Psoas muscle (tissue), 8 donors: ENCODE results near the gene ADAD2. TPM values are rescaled to one million over a fixed set of nuclear protein-coding genes. Genes with fewer than 3 reads are reported as not detected.

ENCODE experiments used
- ATAC-seq, 4 donors: fragments of 200-7000 bp; cut with Tn5 transposase; one replicate each; pipeline ENCODE4 v1.9.1; 2020; ENCODE audit warnings: moderate library complexity in 3 of 4, mild to moderate bottlenecking in 2 of 4
- DNase-seq, 2 donors: peaks; one replicate each; pipeline ENCODE4 v3.0.0-alpha.2; 2020
- H3K27ac ChIP-seq: fragments of 200-600 bp; one replicate; pipeline ENCODE4 v1.8.0; 2022
- H3K27me3 ChIP-seq, 3 donors: fragments of 200-600 bp in 1 of 3; one replicate each; pipeline versions ENCODE4 v1.6.1 to v1.8.0; 2013 to 2022; ENCODE audit warnings: low read length in 2 of 3, mild to moderate bottlenecking in 2 of 3, moderate library complexity in 1 of 3; ENCODE audit not compliant: insufficient read depth in 3 of 3
- H3K36me3 ChIP-seq, 2 donors: fragments of 200-600 bp in 1 of 2; one replicate each; pipeline versions ENCODE4 v1.6.1 to v1.8.0; 2013 to 2022; ENCODE audit warnings: low read depth in 1 of 2, mild to moderate bottlenecking in 1 of 2, moderate library complexity in 1 of 2; ENCODE audit not compliant: insufficient read depth in 1 of 2
- H3K4me1 ChIP-seq: fragments of 200-600 bp; one replicate; pipeline ENCODE4 v1.8.0; 2022
- H3K4me3 ChIP-seq: fragments of 200-600 bp; one replicate; pipeline ENCODE4 v1.8.0; 2022; ENCODE audit warnings: mild to moderate bottlenecking
- H3K9me3 ChIP-seq: fragments of 200-600 bp; one replicate; pipeline ENCODE4 v1.8.0; 2022
- WGBS, 3 donors: extraction: QIAGEN DNeasy Blood & Tissue Kit; methylation state at CpG; one replicate each; pipeline versions ENCODE4 v1.1.6 to v1.1.7; 2013; 5-methylcytosine and 5-hydroxymethylcytosine counted together
- intact Hi-C, 2 donors: fragments of 100-400 bp; cut with DNase I; formaldehyde crosslinking; loops; one replicate each; pipeline versions ENCODE4 v1.11.0 to v1.14.2; 2022
- polyA plus RNA-seq, 3 donors: library from polyadenylated mRNA; stranded (reverse); fragments of 200-250 nt; gene quantifications; one replicate each; pipeline ENCODE4 v1.2.3, GENCODE V29; 2013
- total RNA-seq, 4 donors: library from RNA; stranded (reverse); fragmentation: NEBNext Ultra II Directional in 2 of 4; extraction: Animal tissue kit (Norgen Biotek cat#: 25700) in 2 of 4; gene quantifications; one replicate each; pipeline versions ENCODE4 v1.2.1 to v1.2.4, GENCODE V29; 2021 to 2023
- TF ChIP-seq, protein P1 (sequence below): fragments of 200-600 bp; IDR thresholded peaks from one replicate; pipeline ENCODE4 v1.8.0; 2022; ENCODE audit warnings: antibody characterized with exemption
- donor health status: healthy with polysubstance abuse.
- donor health status: DM: no; HTN: no; CAD: no; lungs with moderate emphysema.
- donor health status: Bipolar disorder and iron deficiency.
- donor health status: healthy.
- donor health status: DM: yes; HTN: yes; CAD: no.
- donor health status: DM: no; HTN: no; CAD: no.
- donor health status: DM: no; HTN: no; CAD: no.
- donor health status: DM: yes; HTN: yes; CAD: no.

ADAD2 gene
- total and polyA plus RNA-seq, 7 donors, result 0.17 to 0.69 (median 0.18) TPM; not detected in 4

DNA sequence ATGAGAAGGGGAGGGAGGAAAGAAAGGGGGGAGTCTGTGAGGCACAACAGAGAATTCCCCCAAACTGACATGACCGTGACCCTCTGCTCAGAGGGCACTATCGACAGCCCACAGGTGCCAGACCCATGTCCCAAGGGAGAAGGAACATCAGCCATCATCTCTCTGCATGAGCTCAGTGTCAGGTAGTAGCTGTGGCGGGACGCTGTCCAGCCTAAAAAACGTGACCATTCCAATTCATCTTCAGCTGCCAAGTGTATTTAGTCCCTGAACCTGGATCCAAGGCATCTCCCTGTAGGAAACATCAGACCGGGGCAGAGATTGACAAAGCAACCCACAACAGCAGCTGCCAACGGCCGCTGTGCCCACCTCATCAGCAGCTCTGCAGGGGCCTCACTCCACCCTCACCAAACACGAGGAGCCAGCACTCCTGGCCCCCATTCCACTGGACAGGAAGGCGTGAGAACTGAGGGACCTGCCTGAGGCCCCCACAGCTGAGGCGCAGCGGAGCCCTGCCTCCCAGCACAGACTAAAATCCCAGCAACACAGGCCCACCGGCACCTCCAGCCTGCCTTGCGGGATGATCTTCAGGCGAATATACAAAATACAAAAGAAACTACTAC lies 12.7 kb upstream of the ADAD2 start:
- TF ChIP-seq, protein P1, sequence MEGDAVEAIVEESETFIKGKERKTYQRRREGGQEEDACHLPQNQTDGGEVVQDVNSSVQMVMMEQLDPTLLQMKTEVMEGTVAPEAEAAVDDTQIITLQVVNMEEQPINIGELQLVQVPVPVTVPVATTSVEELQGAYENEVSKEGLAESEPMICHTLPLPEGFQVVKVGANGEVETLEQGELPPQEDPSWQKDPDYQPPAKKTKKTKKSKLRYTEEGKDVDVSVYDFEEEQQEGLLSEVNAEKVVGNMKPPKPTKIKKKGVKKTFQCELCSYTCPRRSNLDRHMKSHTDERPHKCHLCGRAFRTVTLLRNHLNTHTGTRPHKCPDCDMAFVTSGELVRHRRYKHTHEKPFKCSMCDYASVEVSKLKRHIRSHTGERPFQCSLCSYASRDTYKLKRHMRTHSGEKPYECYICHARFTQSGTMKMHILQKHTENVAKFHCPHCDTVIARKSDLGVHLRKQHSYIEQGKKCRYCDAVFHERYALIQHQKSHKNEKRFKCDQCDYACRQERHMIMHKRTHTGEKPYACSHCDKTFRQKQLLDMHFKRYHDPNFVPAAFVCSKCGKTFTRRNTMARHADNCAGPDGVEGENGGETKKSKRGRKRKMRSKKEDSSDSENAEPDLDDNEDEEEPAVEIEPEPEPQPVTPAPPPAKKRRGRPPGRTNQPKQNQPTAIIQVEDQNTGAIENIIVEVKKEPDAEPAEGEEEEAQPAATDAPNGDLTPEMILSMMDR, result no peak
- WGBS, 3 donors, result 64 to 80% (median 74%) methylated on average over 15 of the region's 15 CpGs
- Histone ChIP-seq H3K27ac (no peak overlapping the region), H3K27me3 (no peaks in the 10 kb centered on the region), H3K36me3 (peaks cover 6 to 49% of the 10 kb centered on the region in 2 donors), H3K4me3 (no peak overlapping the region), H3K4me1 (peaks cover 10% of the 10 kb centered on the region), H3K9me3 (no peaks in the 10 kb centered on the region)
- DNase-seq (no peak), ATAC-seq (peak in 2 of 4 donors; percentile 20 to 41)
- intact Hi-C loops, result loop anchor here (2.0 to 10.0 kb wide), 3 partner anchors 33 to 307 kb away; partner anchors contain the start of genes DNAAF1 (in 1 of the 2) and HSDL1 (in 1 of the 2)

DNA sequence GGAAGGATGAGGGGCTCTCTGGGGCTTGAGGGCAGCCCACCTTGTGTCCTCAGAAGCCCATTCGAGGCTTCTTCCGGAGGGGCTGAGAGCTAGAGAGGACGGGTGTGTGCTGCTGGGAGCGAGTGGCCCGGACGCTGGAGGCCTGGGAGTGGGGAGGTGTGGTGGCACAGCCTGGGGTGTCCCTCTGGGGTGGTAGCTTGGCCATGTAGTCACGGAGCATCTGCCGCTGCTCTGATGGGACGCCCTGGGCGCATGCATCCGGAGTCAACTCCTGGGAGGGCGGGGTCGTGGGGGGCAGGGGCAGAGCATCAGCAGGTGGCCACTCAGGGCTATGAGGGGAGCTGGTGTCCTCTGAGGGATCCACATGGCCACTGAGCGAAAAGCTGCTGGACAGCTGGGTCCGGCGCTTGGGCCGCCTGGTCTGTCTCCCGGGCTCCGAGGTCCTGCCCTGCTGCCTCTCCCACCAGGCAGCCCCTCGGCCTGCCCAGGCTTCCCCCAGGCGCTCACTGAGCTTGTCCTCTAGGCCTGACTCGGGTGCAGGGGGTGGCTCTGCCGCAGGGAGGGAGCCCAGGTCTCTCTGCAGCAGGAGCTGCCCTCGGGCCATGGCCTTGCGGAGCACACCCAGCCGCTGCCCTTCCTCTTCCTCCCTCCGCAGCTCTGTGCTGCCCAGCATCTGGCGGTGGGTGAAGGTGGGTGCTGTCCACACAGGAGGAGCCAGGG lies 11.9 kb upstream of the ADAD2 start:
- no peak overlapping the region for H3K27ac ChIP-seq
- TF ChIP-seq, protein P1, result no peak
- intact Hi-C loops, result loop anchor here (2.0 to 10.0 kb wide), 3 partner anchors 34 to 306 kb away; partner anchors contain the start of genes DNAAF1 (in 1 of the 2) and HSDL1 (in 1 of the 2)
- H3K27me3 ChIP-seq, result no peaks in the 10 kb centered on the region
- ATAC-seq (no peak), DNase-seq (no peak)
- H3K4me1 ChIP-seq, result peaks cover 10% of the 10 kb centered on the region
- H3K36me3 ChIP-seq, result peaks cover 6 to 55% of the 10 kb centered on the region in 2 donors
- no peaks in the 10 kb centered on the region for H3K9me3 ChIP-seq
- WGBS, 3 donors, result 87 to 92% (median 90%) methylated on average over 21 to 28 of the region's 28 CpGs
- no peak overlapping the region for H3K4me3 ChIP-seq

DNA sequence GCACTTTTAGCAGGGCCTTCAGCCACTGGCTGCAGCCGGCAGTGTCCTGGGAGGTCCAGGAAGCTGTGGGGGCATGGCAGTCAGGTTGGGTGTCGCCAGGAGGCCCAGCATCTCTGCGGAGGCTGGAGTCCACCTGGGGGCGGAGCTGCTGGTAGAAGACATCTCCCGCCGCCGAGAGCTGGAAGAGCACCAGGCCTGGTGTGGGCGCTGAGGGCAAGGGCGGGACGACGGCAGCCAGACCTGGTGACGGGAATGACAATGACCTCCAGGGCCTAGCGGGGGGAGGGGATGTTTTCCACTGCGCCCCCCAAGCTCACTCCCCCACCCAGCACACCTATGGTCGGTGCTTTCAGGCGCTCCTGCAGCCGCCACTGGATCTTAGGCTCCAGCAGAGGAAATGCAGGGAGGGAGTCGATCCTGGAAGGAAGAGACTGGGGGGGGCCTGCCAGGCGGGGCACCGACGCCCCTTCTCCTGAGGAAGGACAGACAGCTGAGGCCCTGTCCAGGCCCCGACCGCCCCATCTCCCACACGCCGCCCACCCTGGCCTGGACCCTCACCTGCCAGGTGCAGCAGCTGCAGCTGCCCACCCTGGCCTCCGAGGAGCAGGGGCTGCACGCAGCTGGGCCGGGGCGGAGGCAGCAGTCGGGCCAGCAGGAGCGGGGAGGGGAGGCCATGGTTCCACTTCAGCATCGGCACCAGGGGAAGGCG lies 11.2 kb upstream of the ADAD2 start:
- Histone ChIP-seq H3K27me3 (no peaks in the 10 kb centered on the region), H3K9me3 (no peaks in the 10 kb centered on the region), H3K4me1 (peaks cover 10% of the 10 kb centered on the region), H3K27ac (no peak overlapping the region), H3K36me3 (peaks cover 6 to 61% of the 10 kb centered on the region in 2 donors), H3K4me3 (no peak overlapping the region)
- ATAC-seq, result no peak
- intact Hi-C loops, result loop anchor here (2.0 to 10.0 kb wide), 5 partner anchors 35 to 305 kb away; partner anchors contain the start of genes DNAAF1 (in 1 of the 2), HSDL1 (in 1 of the 2), NECAB2 (in 1 of the 2) and OSGIN1 (in 1 of the 2)
- TF ChIP-seq, protein P1, result no peak
- DNase-seq, result no peak
- WGBS, 3 donors, result 79 to 83% (median 80%) methylated on average over 26 to 33 of the region's 33 CpGs

DNA sequence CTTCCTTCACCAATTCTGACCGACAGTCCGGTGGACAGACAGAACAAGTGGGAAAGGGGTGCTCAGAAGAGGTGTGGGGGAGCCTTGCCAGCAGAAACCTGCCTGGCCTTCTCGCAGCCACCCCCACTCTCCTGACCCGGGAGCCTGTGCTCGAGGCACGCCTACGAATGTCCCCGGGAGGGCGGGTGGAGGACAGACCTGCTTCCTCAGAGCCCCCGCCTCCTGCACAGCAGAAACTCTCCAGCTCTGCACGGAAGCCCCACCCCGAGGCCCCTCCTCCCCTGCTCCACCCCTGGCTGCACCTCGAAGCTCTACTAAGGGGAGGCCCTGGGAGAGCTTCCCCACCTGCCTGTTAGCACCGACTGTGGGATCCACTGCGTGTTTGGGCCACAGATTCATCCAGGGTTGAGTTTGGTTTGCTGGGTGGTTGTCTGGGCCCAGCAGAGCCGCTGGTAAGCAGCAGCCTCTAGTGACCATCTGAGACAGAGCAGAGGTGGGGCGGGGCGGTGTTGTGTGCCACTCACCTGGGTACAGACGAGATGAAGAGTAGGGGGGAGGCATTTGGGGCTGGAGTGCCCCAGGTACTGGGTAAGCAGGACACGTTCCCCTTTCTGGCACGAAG lies 10.3 kb upstream of the ADAD2 start:
- intact Hi-C loops, result loop anchor here (10.0 kb wide), 2 partner anchors 216 to 226 kb away; partner anchors contain the start of genes NECAB2 (in 1 of the 2) and OSGIN1 (in 1 of the 2)
- peaks cover 6 to 62% of the 10 kb centered on the region in 2 donors for H3K36me3 ChIP-seq
- H3K4me1 ChIP-seq, result peaks cover 16% of the 10 kb centered on the region
- TF ChIP-seq, protein P1, result no peak
- H3K4me3 ChIP-seq, result no peak overlapping the region
- DNase-seq (no peak), ATAC-seq (no peak)
- no peaks in the 10 kb centered on the region for H3K9me3 ChIP-seq
- H3K27me3 ChIP-seq, result no peaks in the 10 kb centered on the region
- no peak overlapping the region for H3K27ac ChIP-seq
- 73 to 84% (median 81%) methylated on average over 19 to 21 of the region's 21 CpGs for WGBS, 3 donors
